HepG2 (cell line): ENCODE measurements around the gene KREMEN1. TPM values are rescaled to one million over a fixed set of nuclear protein-coding genes. Genes with fewer than 3 reads are reported as not detected.

Experiments
- BORCS8-MEF2B ChIP-seq: sonication (generic); formaldehyde crosslinking; IDR thresholded peaks from 2 replicates; pipeline ENCODE4 v1.8.0; 2022; ENCODE audit warnings: mild to moderate bottlenecking, missing genetic modification reagents
- BRD4 ChIP-seq: sonication (generic); formaldehyde crosslinking; IDR thresholded peaks from 2 replicates; pipeline ENCODE4 v1.4.0; 2020; ENCODE audit warnings: missing genetic modification reagents
- CSRNP2 ChIP-seq: sonication (generic); formaldehyde crosslinking; conservative IDR thresholded peaks from 2 replicates; pipeline ENCODE4 v1.8.0; 2022; ENCODE audit warnings: low read depth, missing genetic modification reagents
- DPF2 ChIP-seq: sonication (generic); formaldehyde crosslinking; IDR thresholded peaks from 2 replicates; pipeline ENCODE4 v1.4.0; 2020; ENCODE audit warnings: mild to moderate bottlenecking, low read depth, missing genetic modification reagents, borderline replicate concordance
- HMGXB3 ChIP-seq: sonication (generic); formaldehyde crosslinking; IDR thresholded peaks from 2 replicates; pipeline ENCODE4 v1.4.0; 2020; ENCODE audit warnings: missing genetic modification reagents, borderline replicate concordance
- HNRNPL ChIP-seq: fragments of 200-400 bp; formaldehyde crosslinking; IDR thresholded peaks from 2 replicates; pipeline ENCODE4 v1.6.1; 2017; ENCODE audit warnings: mild to moderate bottlenecking, low read depth, low read length
- KDM5A ChIP-seq: fragments of 200-600 bp; sonication (generic); IDR thresholded peaks from 2 replicates; pipeline ENCODE4 v1.7.0; 2018; ENCODE audit warnings: antibody characterized with exemption, mild to moderate bottlenecking, low read length, borderline replicate concordance
- MXI1 ChIP-seq: IDR thresholded peaks from 3 replicates; pipeline ENCODE4 v1.6.1; 2012; ENCODE audit warnings: low read depth, low read length, inconsistent platforms, borderline replicate concordance
- NCOA5 ChIP-seq: sonication (generic); formaldehyde crosslinking; IDR thresholded peaks from 2 replicates; pipeline ENCODE4 v1.4.0; 2020; ENCODE audit warnings: missing genetic modification reagents
- PRMT3 ChIP-seq: sonication (generic); formaldehyde crosslinking; IDR thresholded peaks from 2 replicates; pipeline ENCODE4 v1.8.1; 2022; ENCODE audit warnings: low read depth, mild to moderate bottlenecking, moderate library complexity, missing genetic modification reagents, borderline replicate concordance
- SRSF1 ChIP-seq: fragments of 200-400 bp; formaldehyde crosslinking; optimal IDR thresholded peaks from 2 replicates; pipeline ENCODE3; 2017; ENCODE audit warnings: mild to moderate bottlenecking, low read depth, low read length, moderate library complexity
- ZBTB38 ChIP-seq: sonication (generic); formaldehyde crosslinking; IDR thresholded peaks from 2 replicates; pipeline ENCODE4 v1.5.1; 2020; ENCODE audit warnings: mild to moderate bottlenecking, missing genetic modification reagents
- ZMYM3 ChIP-seq: sonication (generic); formaldehyde crosslinking; IDR thresholded peaks from 2 replicates; pipeline ENCODE4 v1.5.1; 2020; ENCODE audit warnings: mild to moderate bottlenecking, missing genetic modification reagents
- ZNF678 ChIP-seq: sonication (generic); formaldehyde crosslinking; IDR thresholded peaks from 2 replicates; pipeline ENCODE4 v1.4.0; 2020; ENCODE audit warnings: mild to moderate bottlenecking, missing genetic modification reagents
- polyA plus RNA-seq, 8 experiments: library from polyadenylated mRNA; depleted of rRNA in 3 of 8; stranded (reverse) in 7 of 8; unstranded in 1 of 8; fragments of >200 nt; fragmentation: Illumina TruSeq in 4 of 8; extraction: Trizol in 4 of 8; gene quantifications; 2 replicates each; pipeline versions ENCODE4 v1.2.1 to v1.2.3, GENCODE V29; 2011 to 2016; ENCODE audit warnings: low read depth in 4 of 8, missing spikeins in 1 of 8, mixed read lengths in 1 of 8; ENCODE audit not compliant: insufficient read depth in 1 of 8
- total RNA-seq, 5 experiments: library from RNA; depleted of rRNA; stranded (reverse); fragments of >200 nt; fragmentation: Illumina TruSeq; extraction: Trizol; gene quantifications; 2 replicates each; pipeline ENCODE4 v1.2.3, GENCODE V29; 2016; ENCODE audit warnings: low read depth in 1 of 5
- TF ChIP-seq, protein P1 (sequence below): sonication (generic); formaldehyde crosslinking; IDR thresholded peaks from 2 replicates; pipeline ENCODE4 v1.5.1; 2020; ENCODE audit warnings: missing genetic modification reagents, mild to moderate bottlenecking, borderline replicate concordance
- TF ChIP-seq, protein P2 (sequence below): sonication (generic); formaldehyde crosslinking; IDR thresholded peaks from 2 replicates; pipeline ENCODE4 v1.5.0; 2020; ENCODE audit warnings: missing genetic modification reagents
- TF ChIP-seq, protein P3 (sequence below): sonication (generic); formaldehyde crosslinking; IDR thresholded peaks from 2 replicates; pipeline ENCODE4 v1.4.0; 2020; ENCODE audit warnings: missing genetic modification reagents, low read depth, mild to moderate bottlenecking, borderline replicate concordance

Gene KREMEN1
- total and polyA plus RNA-seq, 2 of the 13 experiments (the other 11 are each of a cell fraction or from before 2014, with no cell fraction given), result 9.8 to 13.8 TPM

GRCh38 chr22:29073618-29074275 lies 912 bp downstream of the KREMEN1 start (continued):
- TF ChIP-seq, protein P1, sequence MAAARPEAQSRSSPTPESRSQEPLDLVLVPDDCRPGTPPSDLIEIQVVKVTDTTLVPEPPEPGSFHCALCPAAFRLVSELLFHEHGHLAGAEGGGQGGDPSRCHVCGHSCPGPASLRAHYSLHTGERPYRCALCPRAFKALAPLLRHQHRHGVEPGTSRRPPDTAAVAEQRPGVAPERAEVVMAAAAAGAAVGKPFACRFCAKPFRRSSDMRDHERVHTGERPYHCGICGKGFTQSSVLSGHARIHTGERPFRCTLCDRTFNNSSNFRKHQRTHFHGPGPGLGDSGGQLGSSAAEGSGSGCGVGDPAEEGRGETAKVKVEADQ, result no peak
- peak; percentile 62 for TF ChIP-seq SRSF1
- peak; percentile 46; the same call in 1 of the 3 replicates for TF ChIP-seq MXI1
- TF ChIP-seq ZMYM3, result no peak; the same call in 1 of the 2 replicates
- TF ChIP-seq ZBTB38, result peak; percentile 56; the same call in 1 of the 2 replicates
- no peak for TF ChIP-seq HMGXB3 (CRISPR knock-in tag)
- TF ChIP-seq KDM5A, result no peak
- TF ChIP-seq HNRNPL, result 0 out of 2 replicates have a peak, but pooled peaks have one; percentile 49
- no peak for TF ChIP-seq ZNF678 (CRISPR knock-in tag)
- no peak for TF ChIP-seq PRMT3 (CRISPR knock-in tag)
- TF ChIP-seq, protein P2, sequence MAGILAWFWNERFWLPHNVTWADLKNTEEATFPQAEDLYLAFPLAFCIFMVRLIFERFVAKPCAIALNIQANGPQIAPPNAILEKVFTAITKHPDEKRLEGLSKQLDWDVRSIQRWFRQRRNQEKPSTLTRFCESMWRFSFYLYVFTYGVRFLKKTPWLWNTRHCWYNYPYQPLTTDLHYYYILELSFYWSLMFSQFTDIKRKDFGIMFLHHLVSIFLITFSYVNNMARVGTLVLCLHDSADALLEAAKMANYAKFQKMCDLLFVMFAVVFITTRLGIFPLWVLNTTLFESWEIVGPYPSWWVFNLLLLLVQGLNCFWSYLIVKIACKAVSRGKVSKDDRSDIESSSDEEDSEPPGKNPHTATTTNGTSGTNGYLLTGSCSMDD, result no peak
- no peak for TF ChIP-seq NCOA5 (CRISPR knock-in tag)
- TF ChIP-seq CSRNP2, result no peak
- TF ChIP-seq BORCS8-MEF2B (CRISPR knock-in tag), result peak; percentile 21; the same call in 1 of the 2 replicates
- no peak for TF ChIP-seq DPF2 (CRISPR knock-in tag)
- TF ChIP-seq, protein P3, sequence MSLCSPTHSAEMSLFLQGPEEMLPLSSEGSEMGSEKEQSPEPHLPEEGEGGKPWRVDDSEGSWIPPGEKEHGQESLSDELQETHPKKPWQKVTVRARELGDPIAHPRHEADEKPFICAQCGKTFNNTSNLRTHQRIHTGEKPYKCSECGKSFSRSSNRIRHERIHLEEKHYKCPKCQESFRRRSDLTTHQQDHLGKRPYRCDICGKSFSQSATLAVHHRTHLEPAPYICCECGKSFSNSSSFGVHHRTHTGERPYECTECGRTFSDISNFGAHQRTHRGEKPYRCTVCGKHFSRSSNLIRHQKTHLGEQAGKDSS (CRISPR knock-in tag), result no peak
- TF ChIP-seq BRD4 (CRISPR knock-in tag), result no peak
